HG02642 (cell line): ENCODE data around the gene HOXA5.

Source experiments
- ATAC-seq: cut with Tn5 transposase; IDR thresholded peaks from one replicate; pipeline ENCODE4 v1.9.1; 2021; ENCODE audit warnings: mild to moderate bottlenecking; ENCODE audit not compliant: unreplicated experiment, poor library complexity

HOXA5 gene

DNA sequence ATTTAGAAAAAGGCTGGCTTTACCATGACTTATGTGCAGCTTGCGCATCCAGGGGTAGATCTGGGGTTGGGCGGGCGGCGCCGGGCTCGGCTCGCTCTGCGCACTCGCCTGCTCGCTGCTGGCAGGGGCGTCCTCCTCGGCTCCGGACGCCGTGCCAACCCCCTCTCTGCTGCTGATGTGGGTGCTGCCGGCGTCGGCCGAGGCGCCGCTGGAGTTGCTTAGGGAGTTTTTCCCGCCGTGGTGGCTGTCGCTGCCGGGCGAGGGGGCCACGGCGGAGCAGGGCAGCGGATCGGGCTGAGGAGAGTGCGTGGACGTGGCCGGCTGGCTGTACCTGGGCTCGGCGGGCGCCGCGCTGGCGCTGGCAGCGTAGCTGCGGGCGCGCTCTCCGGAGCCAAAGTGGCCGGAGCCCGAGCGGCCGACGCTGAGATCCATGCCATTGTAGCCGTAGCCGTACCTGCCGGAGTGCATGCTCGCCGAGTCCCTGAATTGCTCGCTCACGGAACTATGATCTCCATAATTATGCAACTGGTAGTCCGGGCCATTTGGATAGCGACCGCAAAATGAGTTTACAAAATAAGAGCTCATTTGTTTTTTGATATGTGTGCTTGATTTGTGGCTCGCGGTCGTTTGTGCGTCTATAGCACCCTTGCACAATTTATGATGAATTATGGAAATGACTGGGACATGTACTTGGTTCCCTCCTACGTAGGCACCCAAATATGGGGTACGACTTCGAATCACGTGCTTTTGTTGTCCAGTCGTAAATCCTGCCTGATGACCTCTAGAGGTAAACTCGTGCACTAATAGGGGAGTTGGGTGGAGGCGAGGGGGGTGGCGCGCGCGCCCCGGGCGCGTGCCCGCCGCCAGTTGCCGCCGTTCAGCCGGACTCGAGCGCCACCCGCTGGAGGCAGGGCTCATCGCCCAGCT, at the start of gene HOXA5:
HOXA5 (minus strand) TSS at position 659 of the 927 bp plus-strand sequence; CDS start at position 585, 74 bp downstream.
- no peak for ATAC-seq

- ATAC-seq = no peak
Observed at GRCh38 chr7:27192546-27193334, 49.3 kb upstream of the HOXA5 start.

GRCh38 chr7:27191833-27192545, 48.5 kb upstream of the HOXA5 start:
- ATAC-seq = no peak

DNA sequence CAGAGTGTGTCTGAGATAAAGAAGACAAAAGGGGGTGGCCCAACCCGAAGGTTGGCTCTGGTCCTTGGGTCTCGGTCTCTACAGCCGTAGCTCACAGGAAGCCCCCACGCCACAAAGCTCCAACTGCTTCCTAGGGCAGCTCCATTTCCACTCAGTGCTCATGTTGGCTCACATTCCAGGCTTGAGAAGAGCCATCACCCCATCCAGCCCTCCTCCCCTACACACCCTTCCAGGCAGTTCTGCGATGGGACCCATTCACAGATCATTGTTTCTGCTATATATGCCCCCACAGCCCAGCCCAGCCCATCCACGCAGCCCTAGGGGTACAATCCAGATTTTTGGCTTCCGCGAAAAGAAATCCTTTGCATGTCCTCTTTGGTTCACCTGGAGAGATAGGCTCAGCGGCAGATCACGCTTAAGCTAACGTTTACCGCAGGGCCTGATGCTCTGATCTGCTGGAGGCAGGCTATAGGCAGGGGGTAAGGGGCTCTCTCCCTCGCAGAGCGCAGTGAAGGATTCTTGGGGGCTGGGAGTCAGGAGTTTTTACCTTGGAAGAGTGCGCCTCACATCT, 47.8 kb upstream of the HOXA5 start:
- ATAC-seq = no peak

DNA sequence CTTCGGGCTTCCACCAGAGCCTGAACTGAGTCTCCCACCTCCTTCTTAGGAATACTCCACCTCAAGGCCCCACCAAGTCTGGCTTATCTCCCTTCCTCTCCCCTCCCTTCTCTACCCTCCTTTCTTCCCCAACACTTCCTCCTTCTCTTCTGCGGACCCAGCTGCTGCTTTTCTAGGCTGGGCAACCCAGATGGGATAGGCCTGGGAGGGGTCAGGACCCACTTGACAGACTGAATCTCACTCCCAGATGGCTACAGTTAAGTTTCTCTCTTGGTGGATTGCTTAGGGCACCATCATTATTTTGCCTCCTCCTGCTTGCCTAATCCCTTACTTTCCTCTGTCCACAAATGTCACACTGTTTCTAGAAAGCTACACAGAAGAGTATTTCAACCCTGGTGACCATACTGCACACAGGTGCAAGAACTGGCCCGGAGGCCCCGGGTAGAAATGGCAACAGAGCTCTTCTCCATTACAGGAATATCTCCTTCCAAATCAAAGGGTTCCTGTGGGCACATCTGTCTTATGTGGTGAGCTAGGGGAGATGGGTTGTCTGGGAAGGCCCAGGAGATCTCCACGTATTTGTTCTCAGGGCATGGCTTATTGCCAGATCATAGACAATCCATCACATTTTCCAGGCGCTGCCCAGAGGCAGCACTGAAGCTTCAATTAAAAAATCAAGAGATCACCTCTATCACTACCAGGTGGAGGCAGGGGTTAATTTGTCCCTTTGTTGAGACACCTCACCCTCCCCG, 46.7 kb upstream of the HOXA5 start:
- no peak for ATAC-seq

DNA sequence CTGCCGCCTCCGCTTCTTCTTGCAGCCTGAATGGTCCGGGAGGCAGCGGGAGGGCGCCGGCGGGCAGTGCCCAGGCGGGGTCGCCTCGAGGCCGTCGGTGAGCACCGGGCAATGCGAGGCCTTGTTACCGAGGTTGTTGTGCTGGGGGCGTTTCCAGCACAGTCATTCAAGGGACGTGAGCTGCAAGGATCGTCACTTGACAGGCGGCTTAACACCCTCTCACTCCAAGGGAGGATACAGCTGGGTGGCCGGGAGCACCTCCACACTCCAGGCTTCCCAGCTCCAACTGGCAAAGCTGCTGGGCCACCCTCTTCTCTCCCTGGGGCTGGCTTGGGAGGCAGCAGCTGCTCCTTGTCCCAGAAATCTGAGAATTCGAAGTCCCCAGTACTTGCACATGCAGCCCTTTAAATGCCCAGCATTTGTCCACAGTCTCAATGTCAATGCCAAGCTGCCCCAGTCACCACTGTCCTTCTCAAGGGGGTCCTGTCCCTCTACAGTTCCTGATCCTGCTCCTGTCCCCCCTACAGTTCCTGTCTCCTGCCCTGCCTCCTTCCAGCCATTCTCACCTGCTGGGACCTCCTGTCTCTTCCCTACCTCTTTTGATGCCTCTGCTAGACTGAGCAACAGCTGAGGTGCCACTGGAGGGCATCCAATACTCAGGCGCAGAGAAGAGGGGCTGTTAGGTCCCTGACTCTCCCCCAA, 46.0 kb upstream of the HOXA5 start:
- ATAC-seq = no peak

DNA sequence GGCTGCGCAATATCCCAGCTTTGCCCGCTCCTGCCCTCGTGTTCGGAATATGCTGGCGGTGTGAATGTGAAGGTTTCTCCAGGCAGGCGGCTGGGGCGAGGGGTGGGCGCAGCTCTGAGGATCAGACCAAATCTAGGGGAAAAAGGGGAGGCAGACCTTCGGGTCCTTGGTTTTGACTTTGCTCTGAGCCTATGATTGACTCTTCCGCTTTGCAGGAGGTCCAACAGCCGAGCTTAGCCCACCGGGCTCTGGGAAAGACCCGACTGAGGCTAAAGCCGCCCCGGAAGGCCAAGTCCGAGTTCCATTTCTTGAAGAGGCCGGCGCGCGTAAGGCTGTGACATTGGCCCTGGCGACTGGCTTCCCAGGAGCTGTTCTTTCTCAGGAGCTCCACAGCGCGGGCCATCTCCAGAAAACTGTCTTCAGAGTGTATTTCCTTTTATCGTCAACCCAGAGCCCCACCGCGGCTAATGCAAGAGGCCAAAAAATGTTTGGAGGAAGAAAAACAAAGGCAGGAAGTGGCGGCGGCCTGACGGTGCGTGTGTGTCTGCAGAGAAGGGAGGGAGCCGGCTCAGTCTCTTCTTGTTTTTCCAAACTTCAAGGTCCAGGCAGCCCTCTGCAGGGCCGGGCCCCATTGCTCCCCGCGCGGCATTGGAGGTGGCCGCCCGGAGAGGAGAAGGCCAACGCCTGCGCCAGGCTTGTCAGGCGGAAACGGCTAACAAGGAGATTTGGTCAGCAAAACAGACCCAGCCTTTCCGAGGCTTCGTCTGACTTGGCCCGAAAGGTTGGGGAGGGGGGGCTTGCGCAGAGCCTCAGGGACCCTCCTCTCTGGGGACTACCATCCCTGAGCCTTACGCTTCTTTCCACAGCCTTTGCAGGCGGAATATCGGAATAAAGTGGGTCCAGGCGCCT, 45.2 kb upstream of the HOXA5 start:
- no peak for ATAC-seq

- ATAC-seq = no peak
Observed at GRCh38 chr7:27187475-27188385, 44.2 kb upstream of the HOXA5 start.

- ATAC-seq = no peak
Observed at GRCh38 chr7:27186668-27187474, 43.4 kb upstream of the HOXA5 start.

DNA sequence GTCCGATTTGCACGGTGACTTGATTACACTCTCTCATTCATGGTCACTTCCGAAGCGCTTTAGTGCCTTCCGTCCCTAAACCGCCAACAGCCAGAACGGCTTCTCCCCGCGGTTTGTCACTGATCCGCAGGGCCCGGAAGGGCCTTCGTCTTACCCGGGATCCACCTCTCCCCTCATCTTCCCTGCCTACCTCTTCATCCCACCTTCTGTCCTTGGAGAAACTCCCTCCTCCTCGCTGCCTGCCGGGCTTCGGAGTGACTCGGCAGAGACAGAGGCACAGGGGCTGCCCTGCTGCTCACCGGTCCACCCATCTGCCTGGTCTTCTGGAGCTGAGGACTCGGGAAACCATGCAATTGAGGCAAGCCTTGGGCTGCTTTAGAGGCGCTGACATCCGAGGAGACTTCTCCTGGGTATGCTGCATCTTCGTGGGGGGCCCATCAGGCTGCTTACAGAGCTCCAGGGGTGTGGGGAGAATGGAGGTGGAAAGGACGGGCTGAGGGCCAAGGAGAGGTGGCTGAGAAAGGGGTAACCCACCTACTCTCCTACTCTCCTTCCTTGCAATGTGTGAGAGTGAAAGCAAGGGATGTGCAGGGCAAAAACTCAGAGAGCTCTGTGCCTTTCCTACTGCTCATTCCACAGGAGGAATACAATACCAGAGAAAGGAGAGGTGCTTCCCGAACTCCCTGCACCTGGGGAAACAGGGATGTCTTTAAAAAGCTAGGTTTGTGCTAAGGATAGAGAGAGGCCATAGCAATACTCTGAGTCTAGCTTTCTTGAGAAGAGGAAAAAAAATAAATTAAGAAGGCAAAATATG, 42.6 kb upstream of the HOXA5 start:
- ATAC-seq = no peak

GRCh38 chr7:27185013-27185853, 41.8 kb upstream of the HOXA5 start, which contains the start of gene HOXA11:
TSS of gene HOXA11 (minus strand) at chr7:27185232. CDS start at chr7:27185144, 88 bp downstream.
- no peak for ATAC-seq

GRCh38 chr7:27184337-27185012, 41.0 kb upstream of the HOXA5 start:
- no peak for ATAC-seq

DNA sequence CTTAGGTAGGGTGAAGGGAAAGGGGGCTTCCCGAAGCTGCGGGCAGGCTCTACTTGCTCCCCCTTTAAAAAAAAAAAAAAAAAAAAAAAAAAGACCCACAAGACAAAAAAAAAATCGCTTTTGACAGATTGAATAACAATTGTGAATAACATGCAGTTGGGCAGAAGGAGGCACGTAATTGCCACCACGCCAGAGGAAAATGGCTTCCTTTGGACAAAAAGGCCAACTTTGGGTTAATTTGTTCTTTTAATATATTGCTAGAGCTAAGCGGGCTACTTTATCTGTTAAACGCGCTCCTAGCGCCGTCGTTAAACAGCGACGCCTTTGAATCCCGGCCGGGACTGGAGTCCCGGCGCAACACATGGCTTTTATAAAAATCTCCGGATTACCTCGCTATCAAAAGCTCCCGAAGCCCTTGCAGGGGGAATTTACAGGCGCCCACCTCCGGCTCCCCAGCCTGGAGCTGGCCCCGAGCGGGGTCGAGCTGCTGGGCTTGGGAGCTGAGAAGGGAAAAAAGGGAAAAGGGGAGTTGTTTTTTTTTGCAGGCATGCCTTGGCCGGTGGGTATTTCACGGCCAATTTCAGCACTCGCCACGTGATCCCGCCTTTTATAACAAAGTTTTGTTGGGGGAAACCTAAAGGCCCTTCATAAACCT, 40.3 kb upstream of the HOXA5 start:
- ATAC-seq = no peak
